CD4-positive, alpha-beta memory T cell (primary cell): ENCODE measurements around the gene FANCE. TPM values are rescaled to one million over a fixed set of nuclear protein-coding genes. Genes with fewer than 3 reads are reported as not detected.
A peak's percentile ranks its signal among the peaks of the same experiment; 100 is the strongest.

Experiments used
- CTCF ChIA-PET: fragments of 350-600 bp; sonication (Branson Sonifier 250); formaldehyde crosslinking; loops from one replicate; lab custom pipeline; 2021; ENCODE audit warnings: inconsistent platforms; ENCODE audit not compliant: partially characterized antibody; lab: Charles Lee
- POLR2A ChIA-PET: fragments of 350-600 bp; sonication (Branson Sonifier 250); formaldehyde crosslinking; loops from one replicate; lab custom pipeline; 2021; ENCODE audit not compliant: partially characterized antibody; lab: Charles Lee
- DNase-seq, 5 donors: peaks; one replicate each; pipeline versions ENCODE4 v3.0.0 to v3.0.0-alpha.2; 2020 to 2022; ENCODE audit warnings: mixed read lengths in 1 of 5
- H3K27ac ChIP-seq: one replicate; pipeline ENCODE4 v1.7.0; 2013; ENCODE audit warnings: low read depth, low read length
- H3K27me3 ChIP-seq: 2 replicates; pipeline ENCODE4 v1.7.0; 2013; ENCODE audit warnings: mild to moderate bottlenecking, low read length, moderate library complexity; ENCODE audit not compliant: insufficient read depth
- H3K36me3 ChIP-seq: 2 replicates; pipeline ENCODE4 v1.7.0; 2013; ENCODE audit warnings: mild to moderate bottlenecking, low read length, moderate library complexity; ENCODE audit not compliant: insufficient read depth
- H3K4me1 ChIP-seq: 2 replicates; pipeline ENCODE4 v1.7.0; 2013; ENCODE audit warnings: mild to moderate bottlenecking, low read length, moderate library complexity; ENCODE audit not compliant: insufficient read depth
- H3K4me3 ChIP-seq, 2 donors: one replicate each; pipeline ENCODE4 v1.7.0; 2013; ENCODE audit warnings: low read length in 2 of 2, mild to moderate bottlenecking in 1 of 2
- H3K9me3 ChIP-seq, 2 donors: one replicate each; pipeline ENCODE4 v1.7.0; 2013; ENCODE audit warnings: low read length in 2 of 2, control low read depth in 1 of 2; ENCODE audit not compliant: control insufficient read depth in 1 of 2
- H3K27ac Mint-ChIP-seq, 7 donors: one replicate each; pipeline ENCODE4 v1.8.0; 2020 to 2021; ENCODE audit warnings: mixed read lengths in 7 of 7, mild to moderate bottlenecking in 6 of 7, inconsistent platforms in 3 of 7, moderate library complexity in 3 of 7
- H3K27me3 Mint-ChIP-seq, 2 donors: one replicate each; pipeline ENCODE4 v1.8.0; 2020 to 2021; ENCODE audit warnings: mixed read lengths in 2 of 2
- H3K36me3 Mint-ChIP-seq, 2 donors: one replicate each; pipeline ENCODE4 v1.8.0; 2020 to 2021; ENCODE audit warnings: mixed read lengths in 2 of 2, inconsistent platforms in 1 of 2, mild to moderate bottlenecking in 1 of 2
- H3K4me1 Mint-ChIP-seq, 4 donors: one replicate each; pipeline ENCODE4 v1.8.0; 2020 to 2021; ENCODE audit warnings: mixed read lengths in 4 of 4, mild to moderate bottlenecking in 1 of 4
- H3K4me3 Mint-ChIP-seq, 8 donors: one replicate each; pipeline ENCODE4 v1.8.0; 2020 to 2021; ENCODE audit warnings: mixed read lengths in 8 of 8, mild to moderate bottlenecking in 7 of 8, moderate library complexity in 6 of 8, inconsistent platforms in 3 of 8
- H3K9me3 Mint-ChIP-seq, 8 donors: one replicate each; pipeline ENCODE4 v1.8.0; 2020 to 2021; ENCODE audit warnings: mixed read lengths in 8 of 8, mild to moderate bottlenecking in 5 of 8, inconsistent platforms in 3 of 8, moderate library complexity in 1 of 8
- intact Hi-C: fragments of 100-400 bp; cut with micrococcal nuclease; formaldehyde crosslinking; loops from one replicate; pipeline ENCODE4 v1.15.1; 2023
- polyA plus RNA-seq, 2 donors: library from polyadenylated mRNA; unstranded; fragments of 300-500 nt; fragmentation: Illumina TruSeq; gene quantifications; one replicate each; pipeline ENCODE4 v1.2.3, GENCODE V29; 2021
- total RNA-seq, 2 experiments: library from RNA; stranded (reverse); gene quantifications; one replicate each; pipeline ENCODE4 v1.2.3, GENCODE V29; 2021

FANCE gene
- total and polyA plus RNA-seq, 4 experiments from 2014 or later = 5.4 to 9.0 (median 7.9) TPM

- Histone ChIP-seq H3K36me3 (no peaks in the 10 kb centered on the region), H3K4me3 (no peak overlapping the region), H3K27ac (no peak overlapping the region), H3K27me3 (no peaks in the 10 kb centered on the region), H3K4me1 (no peaks in the 10 kb centered on the region), H3K9me3 (no peaks in the 10 kb centered on the region)
- peak in 1 of 5 donors; percentile 16 for DNase-seq
- POLR2A ChIA-PET = interaction anchor here (1.0 kb wide), 1 partner anchor 16 kb away, joined by 3 read pairs; no protein-coding TSS in a partner anchor
- intact Hi-C loops = no loop called here
- Mint-ChIP-seq H3K4me3 (no peak overlapping the region), H3K27ac (peak overlapping the region in 4 of 7 donors; percentile 17 to 70 (median 33)), H3K27me3 (no peaks in the 10 kb centered on the region), H3K4me1 (peaks cover 0 to 8% (median 5%) of the 10 kb centered on the region in 4 donors), H3K36me3 (no peaks in the 10 kb centered on the region), H3K9me3 (no peaks in the 10 kb centered on the region)
- CTCF ChIA-PET = no interaction called here
These were observed 35.7 kb downstream of the FANCE start for GRCh38 chr6:35487658-35488516.

- Mint-ChIP-seq H3K4me3 (no peak overlapping the region), H3K9me3 (no peaks in the 10 kb centered on the region), H3K27ac (peak overlapping the region in 2 of 7 donors; percentile 24 to 42), H3K4me1 (peaks cover 4 to 9% (median 5%) of the 10 kb centered on the region in 4 donors), H3K27me3 (no peaks in the 10 kb centered on the region), H3K36me3 (no peaks in the 10 kb centered on the region)
- DNase-seq = no peak
- intact Hi-C loops = no loop called here
- Histone ChIP-seq H3K36me3 (no peaks in the 10 kb centered on the region), H3K4me3 (no peak overlapping the region), H3K27ac (no peak overlapping the region), H3K9me3 (no peaks in the 10 kb centered on the region), H3K4me1 (no peaks in the 10 kb centered on the region), H3K27me3 (no peaks in the 10 kb centered on the region)
- ChIA-PET CTCF (no interaction called here), POLR2A (no interaction called here)
These were observed 36.4 kb downstream of the FANCE start for GRCh38 chr6:35488517-35488862.

GRCh38 chr6:35489066-35489465 is 36.9 kb downstream of the FANCE start:
- Histone ChIP-seq H3K27ac (no peak overlapping the region), H3K4me3 (no peak overlapping the region), H3K36me3 (no peaks in the 10 kb centered on the region), H3K9me3 (no peaks in the 10 kb centered on the region), H3K27me3 (no peaks in the 10 kb centered on the region), H3K4me1 (no peaks in the 10 kb centered on the region)
- no peak for DNase-seq
- Mint-ChIP-seq H3K27me3 (no peaks in the 10 kb centered on the region), H3K4me3 (no peak overlapping the region), H3K9me3 (no peaks in the 10 kb centered on the region), H3K36me3 (no peaks in the 10 kb centered on the region), H3K27ac (no peak overlapping the region), H3K4me1 (peaks cover 7 to 12% (median 10%) of the 10 kb centered on the region in 4 donors)
- CTCF ChIA-PET = no interaction called here
- intact Hi-C loops = no loop called here
- POLR2A ChIA-PET = no interaction called here

GRCh38 chr6:35489995-35490791 is 38.1 kb downstream of the FANCE start:
- DNase-seq = no peak
- intact Hi-C loops = no loop called here
- H3K9me3 ChIP-seq = no peaks in the 10 kb centered on the region
- Mint-ChIP-seq H3K4me3 (no peak overlapping the region), H3K9me3 (no peaks in the 10 kb centered on the region), H3K36me3 (no peaks in the 10 kb centered on the region), H3K27me3 (no peaks in the 10 kb centered on the region), H3K4me1 (peaks cover 10 to 18% (median 14%) of the 10 kb centered on the region in 4 donors), H3K27ac (no peak overlapping the region)
- no peaks in the 10 kb centered on the region for H3K36me3 ChIP-seq
- H3K27ac ChIP-seq = no peak overlapping the region
- H3K4me1 ChIP-seq = no peaks in the 10 kb centered on the region
- H3K27me3 ChIP-seq = no peaks in the 10 kb centered on the region
- ChIA-PET CTCF (no interaction called here), POLR2A (no interaction called here)
- H3K4me3 ChIP-seq = no peak overlapping the region

GRCh38 chr6:35490821-35491557 is 38.9 kb downstream of the FANCE start:
- no peak overlapping the region for H3K27ac ChIP-seq
- intact Hi-C loops = no loop called here
- Mint-ChIP-seq H3K4me1 (peaks cover 10 to 25% (median 14%) of the 10 kb centered on the region in 4 donors), H3K36me3 (no peaks in the 10 kb centered on the region), H3K27me3 (no peaks in the 10 kb centered on the region), H3K4me3 (no peak overlapping the region), H3K27ac (peak overlapping the region in 2 of 7 donors; percentile 13 to 53), H3K9me3 (no peaks in the 10 kb centered on the region)
- no peak overlapping the region for H3K4me3 ChIP-seq
- POLR2A ChIA-PET = interaction anchor here (0.6 to 1.1 kb wide), 2 partner anchors 18 to 22 kb away, joined by 3 read pairs; no protein-coding TSS in a partner anchor
- no peaks in the 10 kb centered on the region for H3K9me3 ChIP-seq
- no peak for DNase-seq
- CTCF ChIA-PET = no interaction called here
- H3K4me1 ChIP-seq = no peaks in the 10 kb centered on the region
- no peaks in the 10 kb centered on the region for H3K27me3 ChIP-seq
- H3K36me3 ChIP-seq = no peaks in the 10 kb centered on the region

- intact Hi-C loops = no loop called here
- no peaks in the 10 kb centered on the region for H3K27me3 ChIP-seq
- no peak overlapping the region for H3K27ac ChIP-seq
- no peaks in the 10 kb centered on the region for H3K9me3 ChIP-seq
- no peaks in the 10 kb centered on the region for H3K9me3 Mint-ChIP-seq
- H3K4me3 Mint-ChIP-seq = no peak overlapping the region
- no peak overlapping the region for H3K4me3 ChIP-seq
- ChIA-PET POLR2A (interaction anchor here (0.6 to 1.1 kb wide), 2 partner anchors 18 to 22 kb away, joined by 3 read pairs; no protein-coding TSS in a partner anchor), CTCF (no interaction called here)
- H3K4me1 ChIP-seq = no peaks in the 10 kb centered on the region
- no peak for DNase-seq
- no peak overlapping the region for H3K27ac Mint-ChIP-seq
- H3K36me3 ChIP-seq = no peaks in the 10 kb centered on the region
- H3K27me3 Mint-ChIP-seq = no peaks in the 10 kb centered on the region
- H3K4me1 Mint-ChIP-seq = peaks cover 10 to 25% (median 14%) of the 10 kb centered on the region in 4 donors
- H3K36me3 Mint-ChIP-seq = no peaks in the 10 kb centered on the region
These were observed 39.6 kb downstream of the FANCE start for GRCh38 chr6:35491558-35492257.
